Stomach (tissue), 4 donors: Measurements from ENCODE around the gene KCNQ4.

Source experiments
- EP300 ChIP-seq: sonication (generic); formaldehyde crosslinking; IDR thresholded peaks from one replicate; pipeline ENCODE4 v1.6.1; 2017; ENCODE audit warnings: antibody characterized with exemption
- POLR2A ChIP-seq, 4 donors: fragments of 450-650 bp; IDR thresholded peaks; one replicate each; pipeline ENCODE4 v1.6.1; 2016; ENCODE audit warnings: antibody characterized with exemption in 4 of 4, control low read depth in 2 of 4, mild to moderate bottlenecking in 1 of 4, moderate library complexity in 1 of 4
- POLR2AphosphoS5 ChIP-seq, 3 donors: sonication (generic); formaldehyde crosslinking; IDR thresholded peaks; one replicate each; pipeline ENCODE4 v1.6.1; 2016; ENCODE audit warnings: antibody characterized with exemption in 3 of 3
- TF ChIP-seq, protein P1 (sequence below), 7 experiments: fragments of 450-650 bp in 4 of 7; fragments of 200-600 bp in 3 of 7; sonication (generic) in 3 of 7; IDR thresholded peaks; one replicate each; pipeline ENCODE4 v1.5.1; 2016 to 2019; ENCODE audit warnings: antibody characterized with exemption in 7 of 7, control low read depth in 2 of 7, mild to moderate bottlenecking in 1 of 7

DNA sequence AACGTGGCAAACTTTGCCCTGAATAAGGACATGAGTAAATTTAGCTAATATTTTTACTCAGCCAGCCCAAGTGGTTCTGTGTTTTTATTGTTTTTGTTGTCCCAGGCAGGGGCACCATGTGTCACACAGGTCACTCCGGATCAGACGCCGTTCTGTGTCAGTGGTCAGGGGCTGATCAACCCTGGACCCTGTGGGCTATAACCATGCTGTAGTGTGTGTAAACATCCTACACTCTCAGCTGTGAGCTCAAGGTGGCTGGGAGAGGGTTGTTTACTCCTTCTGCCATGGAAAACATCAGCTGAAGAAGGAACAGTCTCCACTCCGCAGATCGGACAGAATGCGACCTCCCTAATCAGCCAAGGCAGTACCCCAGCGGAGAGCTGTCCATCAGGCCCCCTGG lies 26.5 kb upstream of the KCNQ4 start:
- TF ChIP-seq POLR2A (IDR thresholded peaks at IDR 0.05) (no peak), POLR2AphosphoS5 (IDR thresholded peaks at IDR 0.05) (no peak), EP300 (no peak)
- TF ChIP-seq, protein P1, sequence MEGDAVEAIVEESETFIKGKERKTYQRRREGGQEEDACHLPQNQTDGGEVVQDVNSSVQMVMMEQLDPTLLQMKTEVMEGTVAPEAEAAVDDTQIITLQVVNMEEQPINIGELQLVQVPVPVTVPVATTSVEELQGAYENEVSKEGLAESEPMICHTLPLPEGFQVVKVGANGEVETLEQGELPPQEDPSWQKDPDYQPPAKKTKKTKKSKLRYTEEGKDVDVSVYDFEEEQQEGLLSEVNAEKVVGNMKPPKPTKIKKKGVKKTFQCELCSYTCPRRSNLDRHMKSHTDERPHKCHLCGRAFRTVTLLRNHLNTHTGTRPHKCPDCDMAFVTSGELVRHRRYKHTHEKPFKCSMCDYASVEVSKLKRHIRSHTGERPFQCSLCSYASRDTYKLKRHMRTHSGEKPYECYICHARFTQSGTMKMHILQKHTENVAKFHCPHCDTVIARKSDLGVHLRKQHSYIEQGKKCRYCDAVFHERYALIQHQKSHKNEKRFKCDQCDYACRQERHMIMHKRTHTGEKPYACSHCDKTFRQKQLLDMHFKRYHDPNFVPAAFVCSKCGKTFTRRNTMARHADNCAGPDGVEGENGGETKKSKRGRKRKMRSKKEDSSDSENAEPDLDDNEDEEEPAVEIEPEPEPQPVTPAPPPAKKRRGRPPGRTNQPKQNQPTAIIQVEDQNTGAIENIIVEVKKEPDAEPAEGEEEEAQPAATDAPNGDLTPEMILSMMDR (IDR thresholded peaks at IDR 0.05) = no peak
